IPS DF 6.9 (cell line): ENCODE results near the gene COG4.

Experiments used
- DNase-seq: peaks from one replicate; pipeline ENCODE4 v3.0.0-alpha.2; 2013; ENCODE audit warnings: low read depth, low spot score
- H3K27ac ChIP-seq: one replicate; pipeline ENCODE4 v1.5.1; 2013; ENCODE audit warnings: low read length, control low read depth
- H3K27me3 ChIP-seq: 2 replicates; pipeline ENCODE4 v1.6.1; 2013; ENCODE audit warnings: mild to moderate bottlenecking, low read length; ENCODE audit not compliant: control insufficient read depth, insufficient read depth
- H3K36me3 ChIP-seq: 2 replicates; pipeline ENCODE4 v1.6.1; 2013; ENCODE audit warnings: low read length; ENCODE audit not compliant: control insufficient read depth, insufficient read depth
- H3K4me1 ChIP-seq: 2 replicates; pipeline ENCODE4 v1.6.1; 2013; ENCODE audit warnings: low read length; ENCODE audit not compliant: control insufficient read depth, insufficient read depth
- H3K4me3 ChIP-seq: 2 replicates; pipeline ENCODE4 v1.5.1; 2013; ENCODE audit warnings: mild to moderate bottlenecking, low read length
- H3K9me3 ChIP-seq: 2 replicates; pipeline ENCODE4 v1.6.1; 2013; ENCODE audit warnings: low read length, inconsistent platforms; ENCODE audit not compliant: control insufficient read depth, insufficient read depth
- WGBS: extraction: QIAGEN DNeasy Blood & Tissue Kit; methylation state at CpG from one replicate; pipeline ENCODE4 v1.1.7; 2013; ENCODE audit warnings: mixed read lengths, missing lambda C conversion rate; ENCODE audit not compliant: insufficient read length, insufficient coverage; 5-methylcytosine and 5-hydroxymethylcytosine counted together

Gene COG4

GRCh38 chr16:70481929-70482536 is 41.3 kb downstream of the COG4 start:
- Histone ChIP-seq H3K27ac (no peak overlapping the region), H3K27me3 (no peaks in the 10 kb centered on the region), H3K36me3 (peaks cover 18% of the 10 kb centered on the region; the same call in 1 of the 2 replicates), H3K4me3 (no peak overlapping the region), H3K9me3 (no peaks in the 10 kb centered on the region), H3K4me1 (peaks cover 2% of the 10 kb centered on the region; the same call in 1 of the 2 replicates)
- WGBS: no CpG with 5 or more reads among the region's 7 CpGs
- no peak for DNase-seq

- H3K4me3 ChIP-seq: no peak overlapping the region
- WGBS: no CpG with 5 or more reads among the region's 17 CpGs
- H3K9me3 ChIP-seq: no peaks in the 10 kb centered on the region
- H3K27me3 ChIP-seq: no peaks in the 10 kb centered on the region
- no peak overlapping the region for H3K27ac ChIP-seq
- DNase-seq: no peak
- peaks cover 18% of the 10 kb centered on the region; the same call in 1 of the 2 replicates for H3K36me3 ChIP-seq
- peaks cover 3% of the 10 kb centered on the region; the same call in 1 of the 2 replicates for H3K4me1 ChIP-seq
Observed at GRCh38 chr16:70480127-70481105, 42.9 kb downstream of the COG4 start.

GRCh38 chr16:70478912-70479341 is 44.4 kb downstream of the COG4 start:
- H3K4me3 ChIP-seq: no peak overlapping the region
- no peak overlapping the region for H3K27ac ChIP-seq
- DNase-seq: no peak
- peaks cover 18% of the 10 kb centered on the region; the same call in 1 of the 2 replicates for H3K36me3 ChIP-seq
- no peaks in the 10 kb centered on the region for H3K9me3 ChIP-seq
- H3K27me3 ChIP-seq: no peaks in the 10 kb centered on the region
- H3K4me1 ChIP-seq: peaks cover 3% of the 10 kb centered on the region; the same call in 1 of the 2 replicates
- no CpG with 5 or more reads among the region's 10 CpGs for WGBS

GRCh38 chr16:70478169-70478568 is 45.2 kb downstream of the COG4 start:
- Histone ChIP-seq H3K27ac (no peak overlapping the region), H3K9me3 (no peaks in the 10 kb centered on the region), H3K4me1 (peaks cover 3% of the 10 kb centered on the region; the same call in 1 of the 2 replicates), H3K27me3 (no peaks in the 10 kb centered on the region), H3K36me3 (peaks cover 18% of the 10 kb centered on the region; the same call in 1 of the 2 replicates), H3K4me3 (no peak overlapping the region)
- no peak for DNase-seq
- no CpG with 5 or more reads among the region's 8 CpGs for WGBS

GRCh38 chr16:70476272-70477020 is 46.9 kb downstream of the COG4 start:
- Histone ChIP-seq H3K27ac (no peak overlapping the region), H3K4me3 (no peak overlapping the region), H3K4me1 (peaks cover 3% of the 10 kb centered on the region; the same call in 1 of the 2 replicates), H3K36me3 (peaks cover 17% of the 10 kb centered on the region; the same call in 1 of the 2 replicates), H3K27me3 (no peaks in the 10 kb centered on the region), H3K9me3 (no peaks in the 10 kb centered on the region)
- no CpG with 5 or more reads among the region's 13 CpGs for WGBS
- DNase-seq: no peak

- H3K4me3 ChIP-seq: no peak overlapping the region; the same call in 1 of the 2 replicates
- H3K27me3 ChIP-seq: no peaks in the 10 kb centered on the region
- H3K27ac ChIP-seq: no peak overlapping the region
- H3K9me3 ChIP-seq: no peaks in the 10 kb centered on the region
- H3K4me1 ChIP-seq: peaks cover 3% of the 10 kb centered on the region; the same call in 1 of the 2 replicates
- no CpG with 5 or more reads among the region's 24 CpGs for WGBS
- peaks cover 8% of the 10 kb centered on the region for H3K36me3 ChIP-seq
- DNase-seq: no peak
Observed at GRCh38 chr16:70475054-70475871, 48.1 kb downstream of the COG4 start.

- no peaks in the 10 kb centered on the region for H3K9me3 ChIP-seq
- H3K27me3 ChIP-seq: no peaks in the 10 kb centered on the region
- no CpG with 5 or more reads among the region's 22 CpGs for WGBS
- H3K4me3 ChIP-seq: no peak overlapping the region
- H3K27ac ChIP-seq: no peak overlapping the region
- peaks cover 3% of the 10 kb centered on the region; the same call in 1 of the 2 replicates for H3K4me1 ChIP-seq
- H3K36me3 ChIP-seq: peaks cover under 1% of the 10 kb centered on the region
- DNase-seq: no peak
Observed at GRCh38 chr16:70474320-70475053, 48.9 kb downstream of the COG4 start.

DNA sequence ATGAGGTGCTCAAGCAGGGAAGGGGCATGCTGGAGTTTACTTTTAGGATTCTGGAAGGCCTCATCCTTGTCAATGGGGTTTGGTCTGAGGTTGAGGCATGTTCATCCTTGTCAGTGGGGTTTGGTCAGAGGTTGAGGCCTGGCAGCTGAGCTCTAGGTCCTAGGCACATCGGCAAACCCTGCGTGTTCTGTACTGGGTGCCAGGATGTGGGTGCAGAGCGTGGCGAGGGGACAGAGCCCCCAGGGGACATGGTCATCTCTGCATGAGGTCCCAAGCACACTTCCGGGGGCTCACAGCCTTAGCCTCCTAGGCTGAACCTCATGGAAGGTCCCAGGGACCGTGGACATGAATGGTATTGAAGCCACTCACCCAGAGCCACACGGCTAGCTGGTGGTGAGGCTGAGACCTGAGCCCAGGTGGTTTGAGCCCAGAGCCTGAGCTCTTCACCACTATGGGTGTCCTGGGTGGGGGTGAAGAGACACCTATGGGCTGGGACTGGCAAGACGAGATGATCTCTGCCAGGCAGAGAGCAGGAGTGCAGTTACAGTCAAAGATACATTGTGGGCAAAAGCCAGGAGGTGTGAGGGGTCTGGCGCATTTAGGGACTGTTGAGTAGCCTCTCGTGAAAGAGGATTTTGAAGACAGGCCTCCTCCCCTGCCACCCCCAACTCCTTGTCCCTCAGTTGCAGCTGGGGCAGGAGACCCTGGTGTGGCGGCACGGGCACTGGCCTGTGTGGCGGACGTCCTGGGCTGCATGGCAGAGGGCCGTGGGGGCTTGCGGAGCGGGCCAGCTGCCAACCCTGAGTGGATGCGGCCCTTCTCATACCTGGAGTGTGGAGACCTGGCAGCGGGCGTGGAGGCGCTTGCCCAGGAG is 49.7 kb downstream of the COG4 start:
- no peak for DNase-seq
- WGBS: no CpG with 5 or more reads among the region's 21 CpGs
- Histone ChIP-seq H3K4me1 (0 out of 2 replicates have a peak, but pooled peaks cover 2% of the 10 kb centered on the region), H3K36me3 (no peaks in the 10 kb centered on the region; the same call in 1 of the 2 replicates), H3K27ac (no peak overlapping the region), H3K4me3 (no peak overlapping the region), H3K9me3 (no peaks in the 10 kb centered on the region), H3K27me3 (no peaks in the 10 kb centered on the region)
